RKO (cell line): Measurements from ENCODE around the gene ST6GALNAC1.

ENCODE experiments used
- DNase-seq: peaks from one replicate; pipeline ENCODE4 v3.0.0-alpha.2; 2016; ENCODE audit warnings: low spot score

Gene ST6GALNAC1

GRCh38 chr17:76577876-76578275 lies 65.7 kb downstream of the ST6GALNAC1 start:
- no peak for DNase-seq

DNA sequence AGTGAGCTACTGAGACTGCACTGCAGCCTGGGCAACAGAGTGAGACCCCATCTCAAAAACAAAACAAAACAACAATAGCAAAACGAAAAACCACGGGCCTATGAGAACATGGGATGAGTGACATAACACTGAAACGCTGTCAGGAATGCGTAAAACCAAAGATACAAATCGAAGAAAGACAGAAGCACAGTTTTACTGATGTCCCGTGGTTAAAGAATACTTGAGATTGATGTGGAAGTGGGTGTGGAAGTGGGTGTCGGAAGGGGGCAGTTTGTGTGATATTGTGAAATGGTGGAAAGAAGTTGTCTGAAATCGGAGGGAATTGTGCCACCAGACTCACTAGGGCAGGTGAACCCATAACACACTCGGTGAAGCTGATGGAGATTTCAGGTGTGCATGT lies 67.4 kb downstream of the ST6GALNAC1 start:
- DNase-seq = no peak

GRCh38 chr17:76575570-76575969 lies 68.0 kb downstream of the ST6GALNAC1 start:
- no peak for DNase-seq
